ENCODE measurements around the gene COL15A1. TPM values are rescaled to one million over a fixed set of nuclear protein-coding genes. Genes with fewer than 3 reads are reported as not detected.
A peak's percentile ranks its signal among the peaks of the same experiment; 100 is the strongest.

COL15A1 gene
- total RNA-seq (2021) (0.22 to 0.44 TPM (median 0.39 TPM) in 3 replicates), Bru-seq, nascent RNA (percentile 13 among the genes with signal in this experiment)
- long read RNA-seq, experiment 1, partial matches to known transcripts: 0 of 1 reads
- long read RNA-seq, experiment 1, other reads (novel, unspliced or antisense): 1 of 1 reads
- long read RNA-seq, experiment 2: 0 reads
- long read RNA-seq, experiment 3: 0 reads

- Mint-ChIP-seq H3K36me3 (no peaks in the 10 kb centered on the region), H3K27ac (no peak within 1 kb of the TSS), H3K9me3 (no peaks in the 10 kb centered on the region), H3K27me3 (ENCODE audit: low read depth) (peaks cover 81% of the 10 kb centered on the region), H3K4me1 (peaks cover 23% of the 10 kb centered on the region), H3K4me3 (peak within 1 kb of the TSS; percentile 84)
- TF ChIP-seq E2F5 (CRISPR knock-in tag; IDR thresholded peaks at IDR 0.05) (no peak), NFE2L1 (CRISPR knock-in tag; IDR thresholded peaks at IDR 0.05) (no peak), PRRX2 (CRISPR knock-in tag; IDR thresholded peaks at IDR 0.05) (no peak), SMAD3 (CRISPR knock-in tag; IDR thresholded peaks at IDR 0.05; ENCODE audit: borderline replicate concordance) (no peak), KAT7 (CRISPR knock-in tag; IDR thresholded peaks at IDR 0.05; ENCODE audit: borderline replicate concordance) (no peak), E2F1 (CRISPR knock-in tag; IDR thresholded peaks at IDR 0.05) (no peak), CREM (CRISPR knock-in tag; IDR thresholded peaks at IDR 0.05) (no peak), SMAD4 (CRISPR knock-in tag; IDR thresholded peaks at IDR 0.05) (no peak), GRHL2 (CRISPR knock-in tag; IDR thresholded peaks at IDR 0.05; ENCODE audit: insufficient replicate concordance, severe bottlenecking) (no peak), FOXP1 (CRISPR knock-in tag; IDR thresholded peaks at IDR 0.05; ENCODE audit: borderline replicate concordance) (no peak), NR3C1 (CRISPR knock-in tag; conservative IDR thresholded peaks at IDR 0.05; ENCODE audit: low read depth) (no peak), ERG (CRISPR knock-in tag; IDR thresholded peaks at IDR 0.05) (no peak), ETV6 (CRISPR knock-in tag; IDR thresholded peaks at IDR 0.05) (no peak), HMGA2 (CRISPR knock-in tag; IDR thresholded peaks at IDR 0.05) (no peak)
- TF ChIP-seq, protein P1, sequence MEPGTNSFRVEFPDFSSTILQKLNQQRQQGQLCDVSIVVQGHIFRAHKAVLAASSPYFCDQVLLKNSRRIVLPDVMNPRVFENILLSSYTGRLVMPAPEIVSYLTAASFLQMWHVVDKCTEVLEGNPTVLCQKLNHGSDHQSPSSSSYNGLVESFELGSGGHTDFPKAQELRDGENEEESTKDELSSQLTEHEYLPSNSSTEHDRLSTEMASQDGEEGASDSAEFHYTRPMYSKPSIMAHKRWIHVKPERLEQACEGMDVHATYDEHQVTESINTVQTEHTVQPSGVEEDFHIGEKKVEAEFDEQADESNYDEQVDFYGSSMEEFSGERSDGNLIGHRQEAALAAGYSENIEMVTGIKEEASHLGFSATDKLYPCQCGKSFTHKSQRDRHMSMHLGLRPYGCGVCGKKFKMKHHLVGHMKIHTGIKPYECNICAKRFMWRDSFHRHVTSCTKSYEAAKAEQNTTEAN (CRISPR knock-in tag; IDR thresholded peaks at IDR 0.05): no peak
- TF ChIP-seq, protein P2, sequence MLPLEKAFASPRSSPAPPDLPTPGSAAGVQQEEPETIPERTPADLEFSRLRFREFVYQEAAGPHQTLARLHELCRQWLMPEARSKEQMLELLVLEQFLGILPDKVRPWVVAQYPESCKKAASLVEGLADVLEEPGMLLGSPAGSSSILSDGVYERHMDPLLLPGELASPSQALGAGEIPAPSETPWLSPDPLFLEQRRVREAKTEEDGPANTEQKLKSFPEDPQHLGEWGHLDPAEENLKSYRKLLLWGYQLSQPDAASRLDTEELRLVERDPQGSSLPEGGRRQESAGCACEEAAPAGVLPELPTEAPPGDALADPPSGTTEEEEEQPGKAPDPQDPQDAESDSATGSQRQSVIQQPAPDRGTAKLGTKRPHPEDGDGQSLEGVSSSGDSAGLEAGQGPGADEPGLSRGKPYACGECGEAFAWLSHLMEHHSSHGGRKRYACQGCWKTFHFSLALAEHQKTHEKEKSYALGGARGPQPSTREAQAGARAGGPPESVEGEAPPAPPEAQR (CRISPR knock-in tag; IDR thresholded peaks at IDR 0.05): no peak
- TF ChIP-seq, protein P3, sequence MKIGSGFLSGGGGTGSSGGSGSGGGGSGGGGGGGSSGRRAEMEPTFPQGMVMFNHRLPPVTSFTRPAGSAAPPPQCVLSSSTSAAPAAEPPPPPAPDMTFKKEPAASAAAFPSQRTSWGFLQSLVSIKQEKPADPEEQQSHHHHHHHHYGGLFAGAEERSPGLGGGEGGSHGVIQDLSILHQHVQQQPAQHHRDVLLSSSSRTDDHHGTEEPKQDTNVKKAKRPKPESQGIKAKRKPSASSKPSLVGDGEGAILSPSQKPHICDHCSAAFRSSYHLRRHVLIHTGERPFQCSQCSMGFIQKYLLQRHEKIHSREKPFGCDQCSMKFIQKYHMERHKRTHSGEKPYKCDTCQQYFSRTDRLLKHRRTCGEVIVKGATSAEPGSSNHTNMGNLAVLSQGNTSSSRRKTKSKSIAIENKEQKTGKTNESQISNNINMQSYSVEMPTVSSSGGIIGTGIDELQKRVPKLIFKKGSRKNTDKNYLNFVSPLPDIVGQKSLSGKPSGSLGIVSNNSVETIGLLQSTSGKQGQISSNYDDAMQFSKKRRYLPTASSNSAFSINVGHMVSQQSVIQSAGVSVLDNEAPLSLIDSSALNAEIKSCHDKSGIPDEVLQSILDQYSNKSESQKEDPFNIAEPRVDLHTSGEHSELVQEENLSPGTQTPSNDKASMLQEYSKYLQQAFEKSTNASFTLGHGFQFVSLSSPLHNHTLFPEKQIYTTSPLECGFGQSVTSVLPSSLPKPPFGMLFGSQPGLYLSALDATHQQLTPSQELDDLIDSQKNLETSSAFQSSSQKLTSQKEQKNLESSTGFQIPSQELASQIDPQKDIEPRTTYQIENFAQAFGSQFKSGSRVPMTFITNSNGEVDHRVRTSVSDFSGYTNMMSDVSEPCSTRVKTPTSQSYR (CRISPR knock-in tag; IDR thresholded peaks at IDR 0.05): no peak
- TF ChIP-seq, protein P4, sequence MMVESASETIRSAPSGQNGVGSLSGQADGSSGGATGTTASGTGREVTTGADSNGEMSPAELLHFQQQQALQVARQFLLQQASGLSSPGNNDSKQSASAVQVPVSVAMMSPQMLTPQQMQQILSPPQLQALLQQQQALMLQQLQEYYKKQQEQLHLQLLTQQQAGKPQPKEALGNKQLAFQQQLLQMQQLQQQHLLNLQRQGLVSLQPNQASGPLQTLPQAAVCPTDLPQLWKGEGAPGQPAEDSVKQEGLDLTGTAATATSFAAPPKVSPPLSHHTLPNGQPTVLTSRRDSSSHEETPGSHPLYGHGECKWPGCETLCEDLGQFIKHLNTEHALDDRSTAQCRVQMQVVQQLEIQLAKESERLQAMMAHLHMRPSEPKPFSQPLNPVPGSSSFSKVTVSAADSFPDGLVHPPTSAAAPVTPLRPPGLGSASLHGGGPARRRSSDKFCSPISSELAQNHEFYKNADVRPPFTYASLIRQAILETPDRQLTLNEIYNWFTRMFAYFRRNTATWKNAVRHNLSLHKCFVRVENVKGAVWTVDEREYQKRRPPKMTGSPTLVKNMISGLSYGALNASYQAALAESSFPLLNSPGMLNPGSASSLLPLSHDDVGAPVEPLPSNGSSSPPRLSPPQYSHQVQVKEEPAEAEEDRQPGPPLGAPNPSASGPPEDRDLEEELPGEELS (CRISPR knock-in tag; IDR thresholded peaks at IDR 0.05): no peak
- POLR2A ChIA-PET: interaction anchor here (1.5 kb wide), 1 partner anchor 20 kb away, joined by 3 read pairs; no protein-coding TSS in a partner anchor
- ATAC-seq (peak; percentile 73), DNase-seq (ENCODE audit: low spot score) (peak; percentile 64)
- CTCF ChIA-PET: interaction anchor here (0.9 to 2.4 kb wide), 6 partner anchors 20 to 197 kb away, joined by 3 to 6 read pairs (median 3); partner anchors contain the start of gene TGFBR1
Measured at GRCh38 chr9:98943682-98944056, at the start of gene COL15A1. Gene COL15A1 (plus strand): TSS chr9:98943907. CDS start chr9:98944062, 155 bp downstream.

Data from WTC11 (cell line).